ENCODE measurements around the gene CXADR.
"Not testable (repeated sequence)": the region's sequence is repeated elsewhere in the genome, so short reads cannot be mapped to it uniquely, and the experiment has no call there.

DNA sequence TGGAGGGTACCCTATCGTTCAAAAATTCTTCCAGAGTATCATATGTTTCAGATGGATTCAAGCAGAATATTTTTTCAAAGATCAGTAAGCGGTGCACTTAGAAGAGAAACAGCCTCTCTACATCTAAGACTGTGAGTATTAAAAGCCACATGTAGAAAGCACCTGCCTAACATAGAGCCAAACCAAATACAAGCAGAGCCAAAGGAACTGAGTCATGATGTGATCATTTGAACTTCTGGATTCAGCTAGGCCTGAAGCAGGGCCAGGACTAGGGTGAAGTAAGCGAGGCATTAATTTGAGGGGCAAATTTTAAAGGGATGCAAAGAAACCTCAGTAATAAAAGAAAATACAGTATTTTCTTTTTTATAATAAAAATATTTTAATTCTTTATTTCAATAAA, 23.3 kb upstream of the CXADR start:
- TF ChIP-seq EZH2phosphoT487 (IDR thresholded peaks at IDR 0.05; ENCODE audit: low read depth) = not testable (repeated sequence)
- TF ChIP-seq, protein P1, sequence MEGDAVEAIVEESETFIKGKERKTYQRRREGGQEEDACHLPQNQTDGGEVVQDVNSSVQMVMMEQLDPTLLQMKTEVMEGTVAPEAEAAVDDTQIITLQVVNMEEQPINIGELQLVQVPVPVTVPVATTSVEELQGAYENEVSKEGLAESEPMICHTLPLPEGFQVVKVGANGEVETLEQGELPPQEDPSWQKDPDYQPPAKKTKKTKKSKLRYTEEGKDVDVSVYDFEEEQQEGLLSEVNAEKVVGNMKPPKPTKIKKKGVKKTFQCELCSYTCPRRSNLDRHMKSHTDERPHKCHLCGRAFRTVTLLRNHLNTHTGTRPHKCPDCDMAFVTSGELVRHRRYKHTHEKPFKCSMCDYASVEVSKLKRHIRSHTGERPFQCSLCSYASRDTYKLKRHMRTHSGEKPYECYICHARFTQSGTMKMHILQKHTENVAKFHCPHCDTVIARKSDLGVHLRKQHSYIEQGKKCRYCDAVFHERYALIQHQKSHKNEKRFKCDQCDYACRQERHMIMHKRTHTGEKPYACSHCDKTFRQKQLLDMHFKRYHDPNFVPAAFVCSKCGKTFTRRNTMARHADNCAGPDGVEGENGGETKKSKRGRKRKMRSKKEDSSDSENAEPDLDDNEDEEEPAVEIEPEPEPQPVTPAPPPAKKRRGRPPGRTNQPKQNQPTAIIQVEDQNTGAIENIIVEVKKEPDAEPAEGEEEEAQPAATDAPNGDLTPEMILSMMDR (IDR thresholded peaks at IDR 0.05; ENCODE audit: low read depth, low read length) = not testable (repeated sequence)

Measured in OCI-LY3 (cell line).